GM12878 (cell line): Measurements from ENCODE around the gene LRRIQ4. TPM values are rescaled to one million over a fixed set of nuclear protein-coding genes. Genes with fewer than 3 reads are reported as not detected.
A peak's percentile ranks its signal among the peaks of the same experiment; 100 is the strongest.

ENCODE experiments used
- ATAC-seq: fragments of 200-7000 bp; cut with Tn5 transposase; 3 replicates; pipeline ENCODE4 v1.9.1; 2020; ENCODE audit warnings: mild to moderate bottlenecking, moderate library complexity
- BruUV-seq: library from RNA; stranded (reverse); fragments of 400-500 nt; replicated peaks from 2 replicates; lab custom pipeline; 2021; lab: Mats Ljungman, UMichigan
- CTCF ChIA-PET: fragments of 300-600 bp; sonication (Branson Sonifier 250); formaldehyde crosslinking; extraction: SDS; loops from one replicate; lab custom pipeline; 2021; ENCODE audit warnings: inconsistent platforms; lab: Yijun Ruan, JAX
- POLR2A ChIA-PET: fragments of 350-600 bp; formaldehyde crosslinking; extraction: SDS; loops from one replicate; lab custom pipeline; 2021; ENCODE audit warnings: inconsistent platforms; lab: Charles Lee
- RAD21 ChIA-PET: fragments of 300-600 bp; sonication (Branson Sonifier 250); formaldehyde crosslinking; loops from one replicate; lab custom pipeline; 2023; ENCODE audit warnings: antibody characterized with exemption; ENCODE audit not compliant: unreplicated experiment; lab: Charles Lee
- SMC1A ChIA-PET: fragments of 300-600 bp; sonication (Branson Sonifier 250); formaldehyde crosslinking; loops from one replicate; lab custom pipeline; 2023; ENCODE audit not compliant: unreplicated experiment, uncharacterized antibody; lab: Charles Lee
- DNase-seq: peaks from one replicate; pipeline ENCODE4 v3.0.0-alpha.2; 2011; ENCODE audit warnings: low read depth, low spot score
- FAIRE-seq: peaks from 3 replicates; lab custom pipeline; 2011; peaks lifted over from hg19 to GRCh38; lab: Jason Lieb, UNC
- H2AFZ ChIP-seq: 2 replicates; pipeline ENCODE4 v1.6.0; 2011; ENCODE audit warnings: low read depth, low read length, control low read depth; ENCODE audit not compliant: control insufficient read depth
- H3K27ac ChIP-seq: 2 replicates; pipeline ENCODE4 v1.5.1; 2011; ENCODE audit warnings: control low read depth; ENCODE audit not compliant: control insufficient read depth, insufficient read depth
- H3K27me3 ChIP-seq, 2 experiments: replicated peaks in 1 of 2; 2 replicates each; pipeline versions ENCODE4 v1.6.0 to v1.6.1; 2011; ENCODE audit warnings: low read length in 1 of 2; ENCODE audit not compliant: control insufficient read depth in 2 of 2, insufficient read depth in 2 of 2
- H3K36me3 ChIP-seq, 2 experiments: 2 replicates each; pipeline ENCODE4 v1.5.1; 2011; ENCODE audit warnings: low read length in 1 of 2; ENCODE audit not compliant: control insufficient read depth in 2 of 2, insufficient read depth in 2 of 2
- H3K4me1 ChIP-seq: 2 replicates; pipeline ENCODE4 v1.6.1; 2011; ENCODE audit warnings: mild to moderate bottlenecking, low read length, moderate library complexity, mixed read lengths; ENCODE audit not compliant: control insufficient read depth, insufficient read depth
- H3K4me2 ChIP-seq: 2 replicates; pipeline ENCODE4 v1.6.0; 2011; ENCODE audit warnings: control low read depth; ENCODE audit not compliant: control insufficient read depth, insufficient read depth
- H3K4me3 ChIP-seq: fragments of 200-600 bp; sonication (generic); 2 replicates; pipeline ENCODE4 v1.5.1; 2016
- H3K79me2 ChIP-seq: 2 replicates; pipeline ENCODE4 v1.6.0; 2011; ENCODE audit warnings: low read length; ENCODE audit not compliant: control insufficient read depth, insufficient read depth
- H3K9ac ChIP-seq: 2 replicates; pipeline ENCODE4 v1.8.0; 2011; ENCODE audit warnings: low read length, control low read depth, mixed read lengths; ENCODE audit not compliant: control insufficient read depth, insufficient read depth
- H3K9me3 ChIP-seq: replicated peaks from 3 replicates; pipeline ENCODE4 v1.5.1; 2011; ENCODE audit warnings: mild to moderate bottlenecking, low read length; ENCODE audit not compliant: control insufficient read depth, insufficient read depth
- H4K20me1 ChIP-seq: 2 replicates; pipeline ENCODE4 v1.6.0; 2011; ENCODE audit not compliant: control insufficient read depth, insufficient read depth
- ETV6 ChIP-seq, 2 experiments: fragments of 450-650 bp in 1 of 2; IDR thresholded peaks in 1 of 2; conservative IDR thresholded peaks in 1 of 2; 2 replicates each; pipeline ENCODE4 v1.6.1; 2014; ENCODE audit warnings: antibody characterized with exemption in 1 of 2, borderline replicate concordance in 1 of 2, low read depth in 1 of 2, mild to moderate bottlenecking in 1 of 2, moderate library complexity in 1 of 2
- IRF4 ChIP-seq: IDR thresholded peaks from 2 replicates; pipeline ENCODE4 v1.6.1; 2011; ENCODE audit warnings: low read depth, low read length
- SKIL ChIP-seq: fragments of 450-650 bp; IDR thresholded peaks from 2 replicates; pipeline ENCODE4 v1.6.1; 2017; ENCODE audit warnings: mild to moderate bottlenecking, low read depth, inconsistent platforms; ENCODE audit not compliant: poor library complexity, severe bottlenecking
- ZNF24 ChIP-seq: fragments of 450-650 bp; IDR thresholded peaks from 2 replicates; pipeline ENCODE4 v1.6.1; 2017; ENCODE audit warnings: antibody characterized with exemption, mild to moderate bottlenecking
- WGBS: methylation state at CpG from one replicate; pipeline ENCODE4 v1.1.6; 2016; ENCODE audit warnings: low lambda C conversion rate; ENCODE audit not compliant: insufficient replicate concordance, insufficient coverage; ENCODE audit errors: missing lambda C conversion rate; 5-methylcytosine and 5-hydroxymethylcytosine counted together
- in situ Hi-C: fragments of 300-500 bp; cut with MboI; formaldehyde crosslinking; loops from 9 replicates; pipeline ENCODE4 v1.14.3; 2018; ENCODE audit warnings: mixed read lengths
- intact Hi-C: fragments of 100-400 bp; cut with micrococcal nuclease; formaldehyde crosslinking; loops from one replicate; pipeline ENCODE4 v1.14.2; 2022; ENCODE audit not compliant: unreplicated experiment
- polyA plus RNA-seq, 11 experiments: library from polyadenylated mRNA; depleted of rRNA in 4 of 11; unstranded in 6 of 11; stranded (reverse) in 5 of 11; fragments of >200 nt; fragmentation: Nextera tagmentation in 4 of 11; fragmentation: Illumina TruSeq in 1 of 11; extraction: Ambion mirVana in 4 of 11; extraction: Trizol in 1 of 11; gene quantifications; 1 replicate in 1 of 11; 2 replicates in 10 of 11; pipeline versions ENCODE4 v1.2.1 to v1.2.3, GENCODE V29; 2011 to 2016; ENCODE audit warnings: inconsistent platforms in 2 of 11, missing spikeins in 2 of 11, low read depth in 1 of 11
- total RNA-seq, 4 experiments: library from RNA; depleted of rRNA in 3 of 4; stranded (reverse); fragments of >200 nt in 3 of 4; fragmentation: Illumina TruSeq in 1 of 4; extraction: Trizol in 1 of 4; gene quantifications; 2 replicates each; pipeline versions ENCODE4 v1.2.1 to v1.2.3, GENCODE V29; 2013 to 2021

Gene LRRIQ4
- total and polyA plus RNA-seq, 10 of the 15 experiments (the other 5 are each of a cell fraction or from before 2014, with no cell fraction given) = 0.06 to 0.21 (median 0.14) TPM; not detected in 3

DNA sequence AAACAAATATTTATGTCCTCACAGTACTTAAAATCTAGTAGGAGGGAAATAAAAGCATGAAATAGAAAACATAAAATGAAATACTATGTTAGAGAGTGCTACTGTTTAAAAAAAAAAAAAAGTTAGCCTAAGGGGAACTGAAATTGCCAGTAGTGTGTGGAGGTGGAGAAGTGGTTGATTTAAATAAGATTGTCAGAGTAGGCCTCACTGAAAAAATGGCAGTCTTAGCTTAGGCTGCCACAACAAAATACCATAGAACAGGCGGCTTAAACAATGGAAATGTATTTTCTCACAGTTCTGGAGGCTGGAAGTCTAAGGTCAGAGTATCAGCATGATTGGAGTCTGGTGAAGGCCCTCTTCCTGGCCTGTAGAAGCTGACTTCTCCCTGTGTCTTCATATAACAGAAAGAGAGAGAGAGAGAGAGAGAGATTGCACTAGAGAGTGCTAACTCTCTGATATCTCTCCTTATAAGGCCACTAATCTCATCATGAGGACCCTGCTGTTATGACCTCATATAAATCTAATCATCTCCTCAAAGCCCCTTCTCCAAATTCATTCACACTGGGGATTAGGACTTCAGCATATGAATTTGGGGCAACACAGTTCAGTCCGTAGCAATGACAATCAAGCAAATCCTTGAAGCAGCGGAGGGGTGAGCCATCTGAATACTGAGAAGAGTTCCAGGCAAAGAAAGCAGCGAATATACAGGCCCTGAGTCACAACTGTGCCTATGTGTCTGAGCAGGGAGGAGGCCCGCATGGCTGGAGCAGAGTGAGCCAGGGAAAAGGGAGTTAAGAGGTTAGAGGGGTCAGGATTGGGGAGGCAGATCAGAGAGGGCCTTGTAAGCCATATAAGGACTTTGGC, 23.6 kb downstream of the LRRIQ4 start (continued):
- TF ChIP-seq ZNF24 = 0 out of 2 replicates have a peak, but pooled peaks have one; percentile 21
- TF ChIP-seq IRF4 = 0 out of 2 replicates have a peak, but pooled peaks have one; percentile 61
- TF ChIP-seq ETV6 (conservative IDR thresholded peaks at IDR 0.05 in 1 of 2, IDR thresholded peaks at IDR 0.05 in 1 of 2; ENCODE audit: borderline replicate concordance in 1 of 2, low read depth in 1 of 2) = no peak

GRCh38 chr3:169836942-169837275, 24.2 kb downstream of the LRRIQ4 start:
- no peaks in the 10 kb centered on the region for H3K36me3 ChIP-seq
- ChIA-PET POLR2A (no interaction called here), SMC1A (interaction anchor here (1.0 kb wide), 1 partner anchor 95 kb away, joined by 3 read pairs; no protein-coding TSS in a partner anchor)
- FAIRE-seq (no peak), DNase-seq (no peak)
- BruUV-seq = no TSS peak
- no peak overlapping the region for H3K4me2 ChIP-seq
- peaks cover 30% of the 10 kb centered on the region for H3K4me1 ChIP-seq
- no peak overlapping the region for H3K4me3 ChIP-seq
- no peak overlapping the region; the same call in 1 of the 2 replicates for H3K9ac ChIP-seq
- peaks cover 0 to 1% of the 10 kb centered on the region in 2 experiments; a peak in 1 of 4 replicates for H3K27me3 ChIP-seq
- H3K27ac ChIP-seq = peak overlapping the region; percentile 81
- WGBS = 98% methylated on average over 3 of the region's 3 CpGs
- no peaks in the 10 kb centered on the region for H4K20me1 ChIP-seq
- TF ChIP-seq SKIL = no peak
- TF ChIP-seq, all 136 proteins: peak for 0
- ChIA-PET RAD21 (no interaction called here), CTCF (no interaction called here)
- Histone ChIP-seq H2AFZ (peak overlapping the region; percentile 90), H3K9me3 (no peaks in the 10 kb centered on the region), H3K79me2 (no peaks in the 10 kb centered on the region)
- no peak for ATAC-seq
- in situ Hi-C loops (no loop called here), intact Hi-C loops (no loop called here)
